ENCODE data around the gene ANXA4. TPM values are rescaled to one million over a fixed set of nuclear protein-coding genes. Genes with fewer than 3 reads are reported as not detected.

Gene ANXA4
- total and polyA plus RNA-seq, 4 donors: 75.0 to 170 (median 93.6) TPM

- TF ChIP-seq CTCF (IDR thresholded peaks at IDR 0.05; ENCODE audit: control extremely low read depth, extremely low read depth): no peak
- WGBS, 2 donors: 90 to 95% methylated on average over 6 of the region's 6 CpGs
Measured at GRCh38 chr2:69810550-69810949, 68.6 kb downstream of the ANXA4 start.

GRCh38 chr2:69811018-69811417 is 69.1 kb downstream of the ANXA4 start:
- H3K9me3 ChIP-seq (ENCODE audit: control insufficient read depth in 4 of 4, insufficient read depth in 3 of 4, low read length in 3 of 4): no peaks in the 10 kb centered on the region
- H3K4me3 ChIP-seq: no peak overlapping the region
- no peak overlapping the region for H3K9ac ChIP-seq (ENCODE audit: insufficient read depth in 1 of 2, low read length in 2 of 2)
- no peak for TF ChIP-seq CTCF (IDR thresholded peaks at IDR 0.05; ENCODE audit: control extremely low read depth, extremely low read depth)
- 86 to 92% methylated on average over 5 of the region's 5 CpGs for whole genome bisulfite sequencing, 2 donors
- no peak overlapping the region for H3K27ac ChIP-seq (ENCODE audit: low read depth in 1 of 2, low read length in 1 of 2)
- ATAC-seq (ENCODE audit: insufficient read depth, low FRiP score) (no peak), DNase-seq (no peak)
- no peaks in the 10 kb centered on the region for H3K27me3 ChIP-seq (ENCODE audit: control insufficient read depth in 3 of 3, insufficient read depth in 3 of 3, low read length in 2 of 3)
- H3K36me3 ChIP-seq (ENCODE audit: control insufficient read depth in 4 of 4, insufficient read depth in 4 of 4, low read length in 4 of 4): peaks cover 0 to 30% (median 12%) of the 10 kb centered on the region in 4 donors
- H3K4me1 ChIP-seq (ENCODE audit: control insufficient read depth in 5 of 5, insufficient read depth in 5 of 5, low read length in 5 of 5): peaks cover 0 to 1% (median 0%) of the 10 kb centered on the region in 5 donors

More at GRCh38 chr2:69810550-69810949, 68.6 kb downstream of the ANXA4 start:
- Histone ChIP-seq H3K27ac (ENCODE audit: low read depth in 1 of 2, low read length in 1 of 2) (no peak overlapping the region), H3K9me3 (ENCODE audit: control insufficient read depth in 4 of 4, insufficient read depth in 3 of 4, low read length in 3 of 4) (no peaks in the 10 kb centered on the region), H3K36me3 (ENCODE audit: control insufficient read depth in 4 of 4, insufficient read depth in 4 of 4, low read length in 4 of 4) (peaks cover 0 to 31% (median 12%) of the 10 kb centered on the region in 4 donors), H3K9ac (ENCODE audit: insufficient read depth in 1 of 2, low read length in 2 of 2) (no peak overlapping the region), H3K4me1 (ENCODE audit: control insufficient read depth in 5 of 5, insufficient read depth in 5 of 5, low read length in 5 of 5) (peaks cover 0 to 1% (median 0%) of the 10 kb centered on the region in 5 donors), H3K27me3 (ENCODE audit: control insufficient read depth in 3 of 3, insufficient read depth in 3 of 3, low read length in 2 of 3) (no peaks in the 10 kb centered on the region), H3K4me3 (no peak overlapping the region)
- no peak for ATAC-seq (ENCODE audit: insufficient read depth, low FRiP score)
- DNase-seq: no peak

- H3K27ac ChIP-seq (ENCODE audit: low read depth in 1 of 2, low read length in 1 of 2): no peak overlapping the region
- peaks cover 0 to 26% (median 12%) of the 10 kb centered on the region in 4 donors for H3K36me3 ChIP-seq (ENCODE audit: control insufficient read depth in 4 of 4, insufficient read depth in 4 of 4, low read length in 4 of 4)
- H3K4me1 ChIP-seq (ENCODE audit: control insufficient read depth in 5 of 5, insufficient read depth in 5 of 5, low read length in 5 of 5): peaks cover 0 to 1% (median 0%) of the 10 kb centered on the region in 5 donors
- DNase-seq (no peak), ATAC-seq (ENCODE audit: insufficient read depth, low FRiP score) (no peak)
- H3K27me3 ChIP-seq (ENCODE audit: control insufficient read depth in 3 of 3, insufficient read depth in 3 of 3, low read length in 2 of 3): no peaks in the 10 kb centered on the region
- H3K9ac ChIP-seq (ENCODE audit: insufficient read depth in 1 of 2, low read length in 2 of 2): no peak overlapping the region
- no peak overlapping the region for H3K4me3 ChIP-seq
- WGBS, 2 donors: 88 to 93% methylated on average over 3 of the region's 3 CpGs
- H3K9me3 ChIP-seq (ENCODE audit: control insufficient read depth in 4 of 4, insufficient read depth in 3 of 4, low read length in 3 of 4): no peaks in the 10 kb centered on the region
- TF ChIP-seq CTCF (IDR thresholded peaks at IDR 0.05; ENCODE audit: control extremely low read depth, extremely low read depth): no peak
Measured at GRCh38 chr2:69811591-69811990, 69.7 kb downstream of the ANXA4 start.

DNA sequence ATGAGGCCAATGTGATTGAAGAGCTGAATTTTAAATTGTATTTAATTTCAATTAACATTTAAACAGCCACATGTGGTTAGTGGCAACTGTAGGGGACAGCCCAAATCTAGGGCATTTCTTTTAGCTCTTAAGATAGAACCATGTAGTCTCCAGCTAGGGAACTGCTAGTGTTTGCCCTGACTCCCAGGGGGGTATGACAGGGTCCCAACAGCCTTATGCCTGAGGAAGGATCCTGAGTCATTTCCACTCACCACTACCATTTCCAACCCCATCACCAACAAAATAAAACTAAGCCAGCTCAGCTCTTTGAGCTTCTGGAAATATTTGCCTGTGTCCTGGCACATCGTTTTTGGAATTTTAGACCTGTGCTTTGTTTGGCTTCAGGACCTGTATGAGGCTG is 73.8 kb downstream of the ANXA4 start:
- Histone ChIP-seq H3K27me3 (ENCODE audit: control insufficient read depth in 3 of 3, insufficient read depth in 3 of 3, low read length in 2 of 3) (no peaks in the 10 kb centered on the region), H3K4me1 (ENCODE audit: control insufficient read depth in 5 of 5, insufficient read depth in 5 of 5, low read length in 5 of 5) (peaks cover 0 to 18% (median 2%) of the 10 kb centered on the region in 5 donors), H3K27ac (ENCODE audit: low read depth in 1 of 2, low read length in 1 of 2) (no peak overlapping the region), H3K36me3 (ENCODE audit: control insufficient read depth in 4 of 4, insufficient read depth in 4 of 4, low read length in 4 of 4) (peaks cover 0 to 13% (median 6%) of the 10 kb centered on the region in 4 donors), H3K4me3 (no peak overlapping the region), H3K9me3 (ENCODE audit: control insufficient read depth in 4 of 4, insufficient read depth in 3 of 4, low read length in 3 of 4) (no peaks in the 10 kb centered on the region), H3K9ac (ENCODE audit: insufficient read depth in 1 of 2, low read length in 2 of 2) (no peak overlapping the region)
- TF ChIP-seq CTCF (IDR thresholded peaks at IDR 0.05; ENCODE audit: control extremely low read depth, extremely low read depth): no peak
- DNase-seq (no peak), ATAC-seq (ENCODE audit: insufficient read depth, low FRiP score) (no peak)
- 81 to 86% methylated on average over 1 of the region's 1 CpG for WGBS, 2 donors
